ENCODE measurements around the gene TMEM238L. TPM values are rescaled to one million over a fixed set of nuclear protein-coding genes. Genes with fewer than 3 reads are reported as not detected.

TMEM238L gene
- total RNA-seq, 1 experiment from 2014 or later, result not detected

- H3K4me1 ChIP-seq, result no peaks in the 10 kb centered on the region
- no peak for DNase-seq
Measured at GRCh38 chr17:10750210-10750609, 53.7 kb downstream of the TMEM238L start.

DNA sequence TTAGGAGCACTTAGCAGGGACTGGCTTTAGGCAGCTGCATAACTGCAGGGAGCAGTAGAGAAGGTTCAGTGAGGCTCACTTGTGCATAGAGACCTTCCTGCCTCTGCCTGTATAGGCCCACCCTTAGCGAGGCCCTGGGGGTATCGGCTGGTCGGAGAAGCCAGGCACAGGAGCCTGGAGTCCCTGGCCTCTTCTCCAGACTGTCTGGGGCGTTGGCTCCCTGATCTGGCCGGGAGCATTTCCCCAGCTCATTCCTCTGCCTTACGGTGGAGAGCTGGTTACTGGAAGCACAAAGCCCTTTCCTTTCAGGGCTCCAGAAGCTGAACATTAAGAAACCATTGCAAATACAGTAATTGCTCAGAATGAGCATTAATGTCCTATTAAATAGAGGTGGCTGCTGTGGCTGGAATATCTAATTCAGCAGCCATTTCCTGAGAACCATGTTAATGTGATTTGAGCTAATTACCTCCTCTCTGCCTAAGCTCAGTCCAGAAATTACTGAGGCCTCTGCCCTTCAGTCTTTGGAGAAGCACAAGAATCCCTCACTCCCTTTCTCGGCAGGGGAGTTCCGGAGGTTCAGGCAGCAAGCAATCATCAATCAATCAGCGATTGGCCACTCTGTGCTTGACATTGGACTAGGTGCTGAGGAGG, 55.2 kb downstream of the TMEM238L start:
- no peak for DNase-seq
- Histone ChIP-seq H3K36me3 (no peaks in the 10 kb centered on the region), H3K27me3 (no peaks in the 10 kb centered on the region), H3K27ac (no peak overlapping the region), H3K4me3 (no peak overlapping the region), H3K4me1 (no peaks in the 10 kb centered on the region), H3K9me3 (replicated peaks) (no peaks in the 10 kb centered on the region)

More at GRCh38 chr17:10750210-10750609, 53.7 kb downstream of the TMEM238L start:
- Histone ChIP-seq H3K27me3 (no peaks in the 10 kb centered on the region), H3K4me3 (no peak overlapping the region), H3K36me3 (no peaks in the 10 kb centered on the region), H3K27ac (no peak overlapping the region), H3K9me3 (replicated peaks) (no peaks in the 10 kb centered on the region)

- DNase-seq, result no peak
- Histone ChIP-seq H3K4me1 (no peaks in the 10 kb centered on the region), H3K4me3 (no peak overlapping the region), H3K27ac (no peak overlapping the region), H3K36me3 (no peaks in the 10 kb centered on the region), H3K27me3 (no peaks in the 10 kb centered on the region; the same call in 1 of the 2 replicates), H3K9me3 (replicated peaks) (no peaks in the 10 kb centered on the region)
Measured at GRCh38 chr17:10745231-10745630, 58.7 kb downstream of the TMEM238L start.

Other genes with a start within 250 kb of the TMEM238L start
- gene MYH3, start 146.8 kb downstream of the TMEM238L start, total RNA-seq (2014; rRNA removed; shearing (Covaris generic)), result 0.57 and 1.4 TPM in 2 replicates
- gene SCO1, start 106.6 kb downstream of the TMEM238L start, total RNA-seq (2014; rRNA removed; shearing (Covaris generic)), result 28.5 and 29.5 TPM in 2 replicates
- 4.4 and 5.9 TPM in 2 replicates for gene ADPRM, start 106.5 kb downstream of the TMEM238L start, total RNA-seq (2014; rRNA removed; shearing (Covaris generic))
- 0.99 and 1.1 TPM in 2 replicates for gene TMEM220, start 74.1 kb downstream of the TMEM238L start, total RNA-seq (2014; rRNA removed; shearing (Covaris generic))
- not detected in 2 replicates for gene PIRT, start 34.0 kb upstream of the TMEM238L start, total RNA-seq (2014; rRNA removed; shearing (Covaris generic))